HG03575 (cell line): ENCODE measurements around the gene TNMD.
"Not testable (repeated sequence)": the region's sequence is repeated elsewhere in the genome, so short reads cannot be mapped to it uniquely, and the experiment has no call there.

Experiments used
- ATAC-seq: cut with Tn5 transposase; IDR thresholded peaks from one replicate; pipeline ENCODE4 v1.9.1; 2021; ENCODE audit not compliant: unreplicated experiment, insufficient number of reproducible peaks, low FRiP score; ENCODE audit errors: extremely low read depth

Gene TNMD

DNA sequence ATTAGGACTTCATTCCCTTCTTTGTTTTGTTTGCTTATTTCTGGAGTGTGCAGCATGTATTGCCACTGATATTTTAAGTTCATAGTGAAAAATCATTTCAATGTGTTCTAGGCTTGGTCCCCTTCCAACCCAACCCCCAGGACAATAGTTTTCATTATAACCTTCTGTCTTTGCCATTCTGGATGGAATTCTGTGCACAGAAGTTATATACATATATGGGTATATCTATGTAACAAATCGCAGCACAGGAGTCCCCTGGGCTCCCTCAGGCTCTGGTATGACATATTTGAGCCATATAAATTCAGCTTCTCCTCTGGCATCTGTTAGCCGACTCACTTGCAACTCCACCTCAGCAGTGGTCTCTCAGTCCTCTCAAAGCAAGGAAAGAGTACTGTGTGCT lies at the start of gene TNMD:
TSS of gene TNMD (plus strand) at position 326 of the 400 bp plus-strand sequence. CDS start 83 bp downstream, outside the sequence.
- no peak for ATAC-seq

- not testable (repeated sequence) for ATAC-seq
These were observed 19.2 kb upstream of the TNMD start for GRCh38 chrX:100565534-100565933.

DNA sequence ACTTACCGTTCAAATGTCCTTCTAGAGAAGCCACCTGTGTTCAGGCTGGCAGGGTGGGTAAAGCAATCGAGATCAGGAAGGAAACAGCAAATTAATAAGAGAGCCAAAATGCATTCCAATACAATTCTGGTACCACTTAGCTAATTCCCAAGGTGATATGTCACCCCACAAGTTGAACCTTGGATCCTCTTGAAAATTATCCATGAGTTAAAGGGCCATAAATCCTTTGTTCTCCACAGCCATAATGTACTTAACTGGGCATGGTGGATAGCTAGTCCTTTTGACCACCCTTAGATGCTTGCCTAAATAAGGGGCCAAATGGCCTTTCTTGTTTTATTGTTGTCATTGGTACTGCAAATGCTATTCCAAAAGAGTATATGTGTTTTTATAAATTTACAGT lies 2.0 kb downstream of the TNMD start:
- ATAC-seq = no peak

GRCh38 chrX:100587861-100588260 lies 3.1 kb downstream of the TNMD start:
- ATAC-seq = no peak

DNA sequence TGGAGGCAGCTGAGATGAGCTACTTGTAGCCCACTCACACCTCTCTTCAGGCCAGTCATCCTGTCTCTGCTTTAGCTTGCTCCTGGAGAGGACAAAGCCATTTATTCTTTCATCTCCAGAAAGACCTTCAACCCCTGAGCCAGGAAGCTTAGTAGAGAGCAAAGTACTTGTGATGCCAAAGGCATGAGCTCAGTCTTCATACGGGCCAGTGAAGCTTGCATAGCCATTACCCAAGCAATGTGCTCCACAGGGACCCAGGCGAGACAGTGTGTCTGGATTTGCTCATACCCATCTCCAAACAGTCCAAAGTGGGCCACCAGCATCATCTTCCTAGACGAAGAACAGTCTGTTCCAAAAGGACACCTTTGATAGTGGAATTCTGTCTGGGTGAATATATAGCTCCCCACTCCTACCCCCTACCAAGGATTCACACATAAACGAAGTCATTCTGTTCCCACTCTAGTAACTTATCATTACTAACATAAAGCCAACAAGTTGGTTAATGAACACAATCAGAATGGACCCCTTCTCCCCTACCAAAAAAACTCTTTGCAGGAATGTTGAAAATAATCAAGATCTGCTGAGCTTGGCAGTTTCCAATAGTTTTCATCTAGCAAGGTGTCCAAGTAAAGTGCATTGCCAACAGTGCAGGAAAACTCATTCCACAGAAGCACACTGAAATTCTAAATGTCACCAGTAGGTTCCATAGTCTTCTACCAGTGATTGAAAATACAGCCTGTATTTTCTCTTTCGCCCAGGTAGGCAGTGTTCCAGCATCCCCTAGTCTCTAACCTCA lies 6.7 kb downstream of the TNMD start:
- ATAC-seq = no peak

- ATAC-seq = no peak
These were observed 8.4 kb downstream of the TNMD start for GRCh38 chrX:100593126-100593525.

- no peak for ATAC-seq
These were observed 8.8 kb downstream of the TNMD start for GRCh38 chrX:100593581-100593980.

- ATAC-seq = no peak
These were observed 11.9 kb downstream of the TNMD start for GRCh38 chrX:100596601-100597000.

- ATAC-seq = no peak
These were observed 14.7 kb downstream of the TNMD start for GRCh38 chrX:100599456-100599855.

GRCh38 chrX:100600340-100600739 lies 15.6 kb downstream of the TNMD start:
- no peak for ATAC-seq

DNA sequence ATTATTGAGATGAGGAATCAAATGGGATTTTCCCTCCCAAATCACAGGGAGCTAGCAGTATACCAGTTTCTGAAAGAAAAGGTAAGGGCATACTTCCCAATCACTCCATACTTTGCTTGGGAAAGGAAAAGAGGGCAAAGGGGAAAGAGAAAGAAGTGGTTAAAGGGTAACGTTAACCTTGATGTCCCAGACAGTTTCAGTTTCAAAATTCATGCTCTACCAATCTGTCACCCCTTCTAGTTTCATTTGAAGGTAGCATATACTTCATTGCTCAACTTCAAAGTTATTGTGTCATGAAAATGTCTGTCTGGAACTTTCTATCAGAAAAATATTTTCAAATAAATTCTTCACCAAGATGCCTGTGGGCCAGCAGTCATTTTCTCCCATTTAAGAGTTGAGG lies 16.0 kb downstream of the TNMD start:
- no peak for ATAC-seq

- ATAC-seq = no peak
These were observed 22.0 kb downstream of the TNMD start for GRCh38 chrX:100606753-100607152.

DNA sequence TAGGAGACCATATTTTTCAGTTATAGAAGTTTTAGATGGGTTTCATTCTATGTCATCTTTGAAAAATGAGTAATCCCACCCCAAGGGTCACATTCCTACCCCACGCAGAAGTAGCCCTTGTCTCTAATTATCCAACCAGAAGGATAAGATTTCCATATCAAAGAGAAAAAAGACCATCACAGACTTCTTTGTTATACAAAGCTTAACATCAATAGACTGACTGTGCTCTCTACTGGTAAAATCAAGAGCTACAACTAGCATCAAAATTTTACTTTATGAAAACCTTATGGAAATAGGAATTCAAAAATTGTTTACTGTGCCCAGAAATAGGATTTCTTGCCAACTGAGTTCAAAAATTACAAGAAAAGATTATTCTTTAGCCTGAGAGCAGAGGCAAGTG lies 24.9 kb downstream of the TNMD start:
- ATAC-seq = no peak

DNA sequence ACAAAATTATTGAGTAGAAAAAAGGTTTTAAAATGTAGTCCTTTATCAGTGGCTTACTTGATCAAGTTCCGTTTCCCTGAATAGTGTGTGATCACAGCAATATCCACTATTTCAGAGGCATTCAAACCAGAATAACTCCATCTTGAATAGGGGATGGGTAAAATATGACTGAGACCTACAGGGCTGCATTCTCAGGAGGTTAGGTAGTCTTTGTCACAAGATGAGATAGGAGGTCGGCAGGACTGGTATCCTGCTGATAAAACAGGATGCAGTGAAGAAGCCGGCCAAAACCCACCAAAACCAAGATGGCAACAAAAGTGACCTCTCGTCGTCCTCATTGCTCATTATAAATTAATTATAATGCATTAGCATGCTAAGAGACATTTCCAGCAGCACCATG lies 27.2 kb downstream of the TNMD start:
- no peak for ATAC-seq

GRCh38 chrX:100615005-100615404 lies 30.3 kb downstream of the TNMD start:
- ATAC-seq = peak; percentile 98

GRCh38 chrX:100623001-100623400 lies 38.3 kb downstream of the TNMD start:
- ATAC-seq = no peak

GRCh38 chrX:100625985-100626491 lies 41.3 kb downstream of the TNMD start:
- peak; percentile 95 for ATAC-seq

DNA sequence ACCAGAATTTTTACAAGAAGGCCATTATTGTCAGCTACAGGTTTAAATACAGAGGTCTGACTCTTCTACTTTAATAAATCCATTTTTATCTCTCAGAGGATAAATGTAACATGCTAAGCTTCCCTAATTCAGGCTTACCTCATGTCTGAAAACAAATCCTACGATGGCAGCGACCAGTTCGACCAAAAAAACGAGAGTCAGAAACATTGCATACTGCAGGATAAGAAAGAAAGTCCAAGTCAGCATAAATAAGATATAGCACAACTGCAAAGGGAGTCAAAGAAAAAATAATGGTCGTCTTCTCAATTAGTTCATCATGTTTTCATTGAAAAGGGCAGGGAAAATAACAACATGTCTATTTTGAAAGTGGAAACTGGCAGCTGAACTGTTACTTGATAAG lies 50.3 kb downstream of the TNMD start:
- no peak for ATAC-seq

DNA sequence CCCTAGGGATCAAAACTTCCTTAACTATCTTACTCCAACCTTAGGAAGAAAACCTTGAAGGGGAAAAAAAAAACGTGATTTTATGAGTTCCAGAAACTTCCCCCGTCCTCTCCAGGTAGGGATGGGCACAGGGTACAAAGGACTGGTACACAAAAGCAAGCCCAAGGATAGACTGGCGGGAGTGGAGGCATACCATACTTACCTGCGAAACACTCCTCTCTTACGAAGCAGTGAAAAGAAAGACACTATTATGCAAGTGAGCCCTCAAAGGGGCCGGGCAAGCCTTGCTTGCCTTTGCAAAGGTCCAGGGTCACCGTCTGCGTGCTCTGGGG lies 51.2 kb downstream of the TNMD start:
- ATAC-seq = no peak

DNA sequence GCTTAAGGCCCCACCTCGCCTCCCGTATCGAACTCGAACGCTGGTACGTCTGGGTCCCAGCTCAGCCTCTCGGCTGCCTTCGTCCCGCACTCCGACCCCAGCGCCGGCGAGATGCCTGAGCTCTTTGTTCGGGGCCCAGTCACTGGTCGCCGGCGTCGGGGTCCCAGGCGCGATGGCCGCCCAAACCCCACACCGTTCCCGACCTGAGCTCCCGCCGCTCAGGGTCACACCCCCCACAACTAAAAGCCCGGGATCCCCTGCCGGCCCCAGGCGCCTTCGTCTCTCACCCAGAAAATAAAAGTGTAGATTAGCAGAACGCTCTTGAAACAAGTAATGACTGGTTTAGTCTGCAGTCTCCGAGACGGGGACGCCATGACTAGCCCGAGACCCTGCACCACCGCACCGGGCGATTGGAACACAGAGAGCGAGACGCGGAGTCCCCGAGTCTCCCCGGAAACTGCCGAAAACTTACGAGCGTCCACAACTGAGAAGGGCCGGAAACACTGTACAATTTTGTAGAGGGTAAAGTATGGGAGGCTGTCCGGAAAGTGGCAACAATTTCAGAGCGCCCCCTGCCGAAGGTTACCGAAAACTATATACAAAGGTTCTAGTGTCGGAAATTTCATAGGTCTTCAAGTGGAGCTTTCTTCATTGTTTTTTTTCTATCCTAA lies 51.7 kb downstream of the TNMD start, which contains the start of gene TSPAN6:
TSS of gene TSPAN6 (minus strand) at position 486 of the 671 bp plus-strand sequence. CDS start at position 374, 112 bp downstream.
- ATAC-seq = peak; percentile 85
